ENCODE measurements around the gene IL20RA. TPM values are rescaled to one million over a fixed set of nuclear protein-coding genes. Genes with fewer than 3 reads are reported as not detected.

IL20RA gene
- total RNA-seq, 1 donor, result 0.18 TPM

- H3K4me3 ChIP-seq (ENCODE audit: low read depth, low read length), result no peak overlapping the region
- TF ChIP-seq, protein P1, sequence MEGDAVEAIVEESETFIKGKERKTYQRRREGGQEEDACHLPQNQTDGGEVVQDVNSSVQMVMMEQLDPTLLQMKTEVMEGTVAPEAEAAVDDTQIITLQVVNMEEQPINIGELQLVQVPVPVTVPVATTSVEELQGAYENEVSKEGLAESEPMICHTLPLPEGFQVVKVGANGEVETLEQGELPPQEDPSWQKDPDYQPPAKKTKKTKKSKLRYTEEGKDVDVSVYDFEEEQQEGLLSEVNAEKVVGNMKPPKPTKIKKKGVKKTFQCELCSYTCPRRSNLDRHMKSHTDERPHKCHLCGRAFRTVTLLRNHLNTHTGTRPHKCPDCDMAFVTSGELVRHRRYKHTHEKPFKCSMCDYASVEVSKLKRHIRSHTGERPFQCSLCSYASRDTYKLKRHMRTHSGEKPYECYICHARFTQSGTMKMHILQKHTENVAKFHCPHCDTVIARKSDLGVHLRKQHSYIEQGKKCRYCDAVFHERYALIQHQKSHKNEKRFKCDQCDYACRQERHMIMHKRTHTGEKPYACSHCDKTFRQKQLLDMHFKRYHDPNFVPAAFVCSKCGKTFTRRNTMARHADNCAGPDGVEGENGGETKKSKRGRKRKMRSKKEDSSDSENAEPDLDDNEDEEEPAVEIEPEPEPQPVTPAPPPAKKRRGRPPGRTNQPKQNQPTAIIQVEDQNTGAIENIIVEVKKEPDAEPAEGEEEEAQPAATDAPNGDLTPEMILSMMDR (IDR thresholded peaks at IDR 0.05; ENCODE audit: insufficient read depth, low read length), result no peak
- no peak for DNase-seq (ENCODE audit: low read depth)
These were observed 13.6 kb downstream of the IL20RA start for GRCh38 chr6:137031122-137031521.

DNA sequence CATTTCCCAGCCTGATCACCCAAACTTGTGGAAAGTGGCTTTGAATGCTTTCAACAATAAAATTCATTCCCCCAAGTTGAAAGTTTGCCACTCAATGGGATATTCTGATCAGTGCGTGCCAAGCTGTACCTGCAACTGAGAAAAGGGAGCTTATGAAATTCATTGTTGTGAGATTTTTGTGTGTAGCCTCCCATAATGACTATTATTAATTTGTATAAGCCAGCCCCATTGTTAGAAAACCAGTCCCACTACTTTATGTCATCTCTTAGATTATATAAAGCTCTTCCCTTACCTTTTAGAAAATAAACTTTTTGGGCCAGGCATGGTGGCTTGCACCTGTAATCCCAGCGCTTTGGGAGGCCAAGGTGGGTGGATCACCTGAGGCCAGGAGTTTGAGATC is 15.9 kb downstream of the IL20RA start:
- TF ChIP-seq, protein P1 (IDR thresholded peaks at IDR 0.05; ENCODE audit: insufficient read depth, low read length), result no peak
- no peak for DNase-seq (ENCODE audit: low read depth)
- no peak overlapping the region for H3K4me3 ChIP-seq (ENCODE audit: low read depth, low read length)

- TF ChIP-seq, protein P1 (IDR thresholded peaks at IDR 0.05; ENCODE audit: insufficient read depth, low read length), result no peak
- DNase-seq (ENCODE audit: low read depth), result no peak
- H3K4me3 ChIP-seq (ENCODE audit: low read depth, low read length), result no peak overlapping the region
These were observed 18.7 kb downstream of the IL20RA start for GRCh38 chr6:137025786-137026730.

- no peak overlapping the region for H3K4me3 ChIP-seq (ENCODE audit: low read depth, low read length)
- TF ChIP-seq, protein P1 (IDR thresholded peaks at IDR 0.05; ENCODE audit: insufficient read depth, low read length), result no peak
- no peak for DNase-seq (ENCODE audit: low read depth)
These were observed 20.4 kb downstream of the IL20RA start for GRCh38 chr6:137024237-137024990.

DNA sequence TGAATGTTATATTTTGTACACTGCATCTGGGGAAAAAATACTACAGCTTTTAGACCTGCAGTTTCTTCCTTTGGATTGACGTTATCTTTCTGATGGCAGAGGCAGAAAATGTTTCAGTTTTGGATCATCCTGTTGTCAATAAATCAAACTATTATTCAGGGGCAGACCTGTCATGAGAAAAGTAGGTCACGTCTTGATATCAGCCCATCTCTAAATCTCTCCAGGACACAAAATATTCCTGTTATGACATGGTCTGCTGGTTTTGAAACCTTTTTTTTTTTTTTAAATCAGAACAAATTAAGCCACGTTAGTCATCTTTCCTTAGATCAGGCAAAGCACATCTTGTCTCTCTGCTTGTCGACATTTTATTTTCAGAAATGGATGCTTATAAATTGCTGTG is 24.0 kb downstream of the IL20RA start:
- no peak for DNase-seq (ENCODE audit: low read depth)
- H3K4me3 ChIP-seq (ENCODE audit: low read depth, low read length), result no peak overlapping the region
- TF ChIP-seq, protein P1 (IDR thresholded peaks at IDR 0.05; ENCODE audit: insufficient read depth, low read length), result no peak

DNA sequence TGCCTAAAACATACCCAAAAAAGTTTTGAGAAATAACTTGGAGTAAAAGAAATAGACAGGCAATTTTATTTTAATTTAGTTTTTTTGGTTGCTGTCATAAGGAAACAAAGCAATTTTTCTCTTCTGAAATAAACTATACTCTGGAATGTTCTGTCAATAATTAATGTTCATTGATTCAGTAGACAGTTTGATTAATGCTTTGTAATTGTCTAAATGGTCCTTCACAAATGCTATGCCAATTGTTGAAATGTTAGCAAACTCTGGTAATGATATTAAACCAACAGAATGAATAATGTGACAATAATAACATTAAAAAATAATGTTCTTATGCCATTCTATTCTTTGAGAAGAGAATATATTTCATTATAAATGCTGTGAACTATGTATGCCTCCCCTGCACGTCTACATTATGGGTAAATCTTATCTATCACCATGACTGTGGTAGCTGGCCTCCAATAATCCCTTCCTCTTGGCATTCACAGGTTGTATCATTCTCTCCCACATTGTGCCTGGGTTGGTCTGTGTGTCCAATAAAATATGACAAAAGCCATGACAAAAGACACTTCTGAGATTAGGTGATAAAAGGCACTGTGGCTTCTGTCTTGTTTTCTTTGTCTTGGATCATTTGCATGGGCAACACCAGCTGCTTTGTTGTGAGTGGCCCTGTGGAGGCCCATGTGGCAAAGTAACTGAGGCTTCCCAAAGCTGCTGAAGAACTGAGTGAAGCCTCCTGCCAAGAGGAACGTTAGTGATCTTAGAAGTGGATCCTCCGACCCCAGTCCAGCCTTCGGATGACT is 25.1 kb downstream of the IL20RA start:
- no peak overlapping the region for H3K4me3 ChIP-seq (ENCODE audit: low read depth, low read length)
- no peak for DNase-seq (ENCODE audit: low read depth)
- TF ChIP-seq, protein P1 (IDR thresholded peaks at IDR 0.05; ENCODE audit: insufficient read depth, low read length), result no peak

Measured in fibroblast of the aortic adventitia (primary cell).